Ishikawa (cell line): Measurements from ENCODE around the gene TMED8.

ENCODE experiments used
- CEBPB ChIP-seq: IDR thresholded peaks from 2 replicates; pipeline ENCODE4 v1.6.1; 2012
- CREB1 ChIP-seq: IDR thresholded peaks from 2 replicates; pipeline ENCODE4 v1.6.1; 2012; ENCODE audit warnings: low read depth
- EGR1 ChIP-seq: IDR thresholded peaks from 2 replicates; pipeline ENCODE4 v1.6.1; 2012
- EP300 ChIP-seq: IDR thresholded peaks from 2 replicates; pipeline ENCODE4 v1.6.1; 2012; ENCODE audit warnings: borderline replicate concordance
- FOXM1 ChIP-seq: IDR thresholded peaks from 2 replicates; pipeline ENCODE4 v1.6.1; 2012; ENCODE audit warnings: low read depth, borderline replicate concordance
- NFIC ChIP-seq: IDR thresholded peaks from 2 replicates; pipeline ENCODE4 v1.6.1; 2012
- RAD21 ChIP-seq: IDR thresholded peaks from 2 replicates; pipeline ENCODE4 v1.6.1; 2012; ENCODE audit warnings: low read depth
- TAF1 ChIP-seq: IDR thresholded peaks from 2 replicates; pipeline ENCODE4 v1.6.1; 2012; ENCODE audit warnings: low read depth, mild to moderate bottlenecking
- TCF12 ChIP-seq: IDR thresholded peaks from 2 replicates; pipeline ENCODE4 v1.6.1; 2012; ENCODE audit warnings: low read depth
- TEAD4 ChIP-seq: IDR thresholded peaks from 2 replicates; pipeline ENCODE4 v1.6.1; 2012
- YY1 ChIP-seq: IDR thresholded peaks from 2 replicates; pipeline ENCODE4 v1.6.1; 2012; ENCODE audit warnings: low read depth
- ZBTB7A ChIP-seq: IDR thresholded peaks from 2 replicates; pipeline ENCODE4 v1.6.1; 2012; ENCODE audit warnings: low read depth
- TF ChIP-seq, protein P1 (sequence below): IDR thresholded peaks from 2 replicates; pipeline ENCODE4 v1.6.1; 2012
- TF ChIP-seq, protein P2 (sequence below): IDR thresholded peaks from 2 replicates; pipeline ENCODE4 v1.6.1; 2012; ENCODE audit warnings: low read depth, mild to moderate bottlenecking
- TF ChIP-seq, protein P3 (sequence below): IDR thresholded peaks from 2 replicates; pipeline ENCODE4 v1.6.1; 2012

TMED8 gene

DNA sequence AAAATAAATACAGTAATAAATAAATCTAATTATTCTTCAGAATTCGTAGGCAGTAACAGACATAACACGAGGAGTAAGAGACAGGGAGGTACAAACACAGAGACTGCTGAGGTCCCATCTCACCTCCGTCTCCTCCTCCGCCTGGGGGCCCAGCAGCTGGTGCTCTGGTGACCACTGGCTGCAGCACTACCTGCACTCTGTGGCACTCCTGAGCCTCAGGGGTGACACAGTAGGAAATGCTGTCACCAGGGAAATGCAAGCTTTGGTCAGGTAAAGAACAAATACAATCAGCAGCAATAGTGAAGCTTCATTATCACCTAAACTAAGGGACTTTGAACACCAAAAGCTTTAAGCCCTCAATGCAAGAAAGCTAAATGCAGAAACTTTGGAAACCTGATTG is 36.5 kb downstream of the TMED8 start:
- TF ChIP-seq RAD21, result no peak
- TF ChIP-seq YY1, result no peak
- TF ChIP-seq CEBPB, result no peak
- no peak for TF ChIP-seq EGR1
- TF ChIP-seq, protein P1, sequence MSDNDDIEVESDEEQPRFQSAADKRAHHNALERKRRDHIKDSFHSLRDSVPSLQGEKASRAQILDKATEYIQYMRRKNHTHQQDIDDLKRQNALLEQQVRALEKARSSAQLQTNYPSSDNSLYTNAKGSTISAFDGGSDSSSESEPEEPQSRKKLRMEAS, result no peak
- TF ChIP-seq TEAD4, result no peak
- no peak for TF ChIP-seq FOXM1
- no peak for TF ChIP-seq ZBTB7A
- no peak for TF ChIP-seq TAF1
- no peak for TF ChIP-seq EP300
- TF ChIP-seq NFIC, result no peak

DNA sequence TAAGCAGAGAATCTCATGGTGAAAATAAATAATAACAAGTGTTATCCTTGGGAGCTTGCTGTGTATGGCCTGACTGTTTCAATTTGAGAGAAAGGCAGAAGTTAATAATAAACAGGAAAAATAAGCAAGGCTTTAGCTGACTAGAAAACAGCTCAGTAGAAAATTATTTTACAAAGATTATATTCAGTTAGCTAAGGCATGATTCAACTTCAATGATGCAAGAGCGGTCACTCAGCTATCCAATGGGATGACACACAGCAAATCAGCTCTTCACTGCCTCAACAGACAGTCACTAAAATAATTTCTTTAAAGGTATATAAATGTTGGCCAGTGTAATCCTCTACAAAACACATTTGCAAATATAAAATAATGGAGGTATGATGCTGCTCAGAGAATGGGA is 37.5 kb downstream of the TMED8 start:
- TF ChIP-seq NFIC (no peak), YY1 (no peak), TEAD4 (no peak), EP300 (no peak), RAD21 (no peak), TCF12 (no peak), TAF1 (no peak)
- TF ChIP-seq, protein P1, result no peak
- TF ChIP-seq, protein P2, sequence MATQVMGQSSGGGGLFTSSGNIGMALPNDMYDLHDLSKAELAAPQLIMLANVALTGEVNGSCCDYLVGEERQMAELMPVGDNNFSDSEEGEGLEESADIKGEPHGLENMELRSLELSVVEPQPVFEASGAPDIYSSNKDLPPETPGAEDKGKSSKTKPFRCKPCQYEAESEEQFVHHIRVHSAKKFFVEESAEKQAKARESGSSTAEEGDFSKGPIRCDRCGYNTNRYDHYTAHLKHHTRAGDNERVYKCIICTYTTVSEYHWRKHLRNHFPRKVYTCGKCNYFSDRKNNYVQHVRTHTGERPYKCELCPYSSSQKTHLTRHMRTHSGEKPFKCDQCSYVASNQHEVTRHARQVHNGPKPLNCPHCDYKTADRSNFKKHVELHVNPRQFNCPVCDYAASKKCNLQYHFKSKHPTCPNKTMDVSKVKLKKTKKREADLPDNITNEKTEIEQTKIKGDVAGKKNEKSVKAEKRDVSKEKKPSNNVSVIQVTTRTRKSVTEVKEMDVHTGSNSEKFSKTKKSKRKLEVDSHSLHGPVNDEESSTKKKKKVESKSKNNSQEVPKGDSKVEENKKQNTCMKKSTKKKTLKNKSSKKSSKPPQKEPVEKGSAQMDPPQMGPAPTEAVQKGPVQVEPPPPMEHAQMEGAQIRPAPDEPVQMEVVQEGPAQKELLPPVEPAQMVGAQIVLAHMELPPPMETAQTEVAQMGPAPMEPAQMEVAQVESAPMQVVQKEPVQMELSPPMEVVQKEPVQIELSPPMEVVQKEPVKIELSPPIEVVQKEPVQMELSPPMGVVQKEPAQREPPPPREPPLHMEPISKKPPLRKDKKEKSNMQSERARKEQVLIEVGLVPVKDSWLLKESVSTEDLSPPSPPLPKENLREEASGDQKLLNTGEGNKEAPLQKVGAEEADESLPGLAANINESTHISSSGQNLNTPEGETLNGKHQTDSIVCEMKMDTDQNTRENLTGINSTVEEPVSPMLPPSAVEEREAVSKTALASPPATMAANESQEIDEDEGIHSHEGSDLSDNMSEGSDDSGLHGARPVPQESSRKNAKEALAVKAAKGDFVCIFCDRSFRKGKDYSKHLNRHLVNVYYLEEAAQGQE, result no peak

DNA sequence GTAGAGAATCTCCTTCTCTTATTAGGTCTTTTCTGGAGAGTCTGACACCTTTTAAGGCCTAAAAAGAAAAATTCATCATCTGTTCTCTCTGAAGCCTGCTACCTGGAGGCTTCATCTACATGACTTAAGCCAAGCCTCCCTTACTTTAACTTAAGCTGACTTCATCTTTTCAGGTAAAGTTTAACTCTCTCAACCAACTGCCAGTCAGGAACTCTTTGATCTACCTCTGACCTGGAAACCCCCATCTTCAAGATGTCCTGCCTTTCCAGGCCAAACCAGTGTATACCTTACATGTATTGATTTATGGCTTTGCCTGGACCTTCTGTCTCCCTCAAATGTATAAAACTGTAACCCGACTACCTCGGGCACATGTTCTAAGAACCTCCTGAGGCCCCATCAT is 38.6 kb downstream of the TMED8 start:
- TF ChIP-seq RAD21 (no peak), CREB1 (no peak), TCF12 (no peak), EGR1 (no peak), NFIC (no peak), YY1 (no peak), FOXM1 (no peak), EP300 (no peak), ZBTB7A (no peak), CEBPB (no peak), TAF1 (no peak), TEAD4 (no peak)
- TF ChIP-seq, protein P3, sequence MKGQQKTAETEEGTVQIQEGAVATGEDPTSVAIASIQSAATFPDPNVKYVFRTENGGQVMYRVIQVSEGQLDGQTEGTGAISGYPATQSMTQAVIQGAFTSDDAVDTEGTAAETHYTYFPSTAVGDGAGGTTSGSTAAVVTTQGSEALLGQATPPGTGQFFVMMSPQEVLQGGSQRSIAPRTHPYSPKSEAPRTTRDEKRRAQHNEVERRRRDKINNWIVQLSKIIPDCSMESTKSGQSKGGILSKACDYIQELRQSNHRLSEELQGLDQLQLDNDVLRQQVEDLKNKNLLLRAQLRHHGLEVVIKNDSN, result no peak
- TF ChIP-seq, protein P1, result no peak
- TF ChIP-seq, protein P2, result no peak

DNA sequence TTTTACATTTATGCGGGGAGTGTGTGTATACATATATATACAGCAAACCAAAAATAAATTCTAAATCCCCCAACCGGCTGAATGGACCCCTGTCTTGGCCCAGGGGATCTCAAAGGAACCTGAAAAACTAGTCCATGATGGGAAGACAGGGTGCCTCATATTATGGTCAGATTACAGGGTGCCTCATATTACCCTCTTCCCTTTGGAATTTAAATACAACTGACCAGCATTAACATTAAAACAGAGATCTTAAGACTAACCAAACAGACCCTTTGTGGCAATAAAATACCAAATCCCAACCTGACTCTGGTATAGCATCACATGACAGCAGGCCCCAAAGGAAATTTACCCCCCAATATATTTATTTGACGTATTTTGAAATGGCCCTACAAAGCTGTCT is 39.0 kb downstream of the TMED8 start:
- TF ChIP-seq, protein P2, result no peak
- no peak for TF ChIP-seq FOXM1
- no peak for TF ChIP-seq CREB1
- no peak for TF ChIP-seq YY1
- TF ChIP-seq, protein P3, result no peak
- TF ChIP-seq EP300, result no peak
- no peak for TF ChIP-seq TCF12
- TF ChIP-seq TAF1, result no peak
- no peak for TF ChIP-seq CEBPB
- TF ChIP-seq EGR1, result no peak
- TF ChIP-seq, protein P1, result no peak
- TF ChIP-seq NFIC, result no peak
- no peak for TF ChIP-seq ZBTB7A

DNA sequence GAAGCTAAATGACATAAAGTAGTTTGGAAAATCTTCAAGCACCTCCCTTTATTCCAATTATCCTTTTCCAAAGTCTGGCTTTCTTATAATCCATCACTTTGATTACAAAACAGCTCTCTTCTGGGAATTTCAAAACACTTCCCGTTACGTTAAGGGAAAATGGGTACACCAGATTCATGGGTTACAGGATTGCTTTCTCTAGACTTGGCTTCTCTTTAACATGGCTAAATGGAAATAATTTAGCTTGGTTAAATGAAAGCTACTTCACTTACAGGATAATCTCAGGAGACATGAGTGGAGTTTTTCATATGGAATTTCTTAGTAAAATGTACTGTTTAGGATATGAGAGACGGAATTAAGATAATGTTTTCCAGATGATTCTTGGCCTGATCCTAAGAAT is 41.3 kb downstream of the TMED8 start:
- TF ChIP-seq YY1, result no peak
- TF ChIP-seq NFIC, result no peak
- no peak for TF ChIP-seq CREB1
- TF ChIP-seq ZBTB7A, result no peak
- no peak for TF ChIP-seq FOXM1
- no peak for TF ChIP-seq TEAD4
- no peak for TF ChIP-seq EP300
- no peak for TF ChIP-seq EGR1
- no peak for TF ChIP-seq TAF1
- TF ChIP-seq, protein P1, result no peak
- TF ChIP-seq, protein P3, result no peak
- no peak for TF ChIP-seq RAD21
- no peak for TF ChIP-seq TCF12
- no peak for TF ChIP-seq CEBPB
- TF ChIP-seq, protein P2, result no peak
